Chondrocyte (in vitro differentiated cells): ENCODE measurements around the gene ST6GALNAC1. TPM values are rescaled to one million over a fixed set of nuclear protein-coding genes. Genes with fewer than 3 reads are reported as not detected.

Experiments used
- DNase-seq: peaks from one replicate; pipeline ENCODE4 v3.0.0; 2021; ENCODE audit warnings: mixed read lengths, low spot score
- H3K27ac Mint-ChIP-seq: one replicate; pipeline ENCODE4 v1.8.0; 2021; ENCODE audit warnings: mild to moderate bottlenecking, moderate library complexity, mixed read lengths; ENCODE audit not compliant: unreplicated experiment
- H3K27me3 Mint-ChIP-seq: 2 replicates; pipeline ENCODE4 v1.8.0; 2021; ENCODE audit warnings: low read depth, mixed read lengths
- H3K36me3 Mint-ChIP-seq: 2 replicates; pipeline ENCODE4 v1.8.0; 2021; ENCODE audit warnings: low read depth, mixed read lengths
- H3K4me1 Mint-ChIP-seq: 2 replicates; pipeline ENCODE4 v1.8.0; 2021; ENCODE audit warnings: low read depth, mild to moderate bottlenecking, mixed read lengths
- H3K4me3 Mint-ChIP-seq: one replicate; pipeline ENCODE4 v1.8.0; 2021; ENCODE audit warnings: mild to moderate bottlenecking, moderate library complexity, mixed read lengths; ENCODE audit not compliant: unreplicated experiment
- H3K9me3 Mint-ChIP-seq: 2 replicates; pipeline ENCODE4 v1.8.0; 2021; ENCODE audit warnings: low read depth, mixed read lengths
- CTCF ChIP-seq: fragments of 200-600 bp; sonication (generic); IDR thresholded peaks from 2 replicates; pipeline ENCODE4 v1.5.0; 2021; ENCODE audit warnings: antibody characterized with exemption, mild to moderate bottlenecking, moderate library complexity
- total RNA-seq: library from RNA; stranded (reverse); gene quantifications from 3 replicates; pipeline ENCODE4 v1.2.1, GENCODE V29; 2021

The ST6GALNAC1 gene
- total RNA-seq, 1 donor from 2014 or later, result not detected

GRCh38 chr17:76667491-76667755 is 23.9 kb upstream of the ST6GALNAC1 start:
- Mint-ChIP-seq H3K4me3 (no peak overlapping the region), H3K27ac (no peak overlapping the region), H3K9me3 (peaks cover 3% of the 10 kb centered on the region), H3K4me1 (peaks cover 16% of the 10 kb centered on the region), H3K36me3 (no peaks in the 10 kb centered on the region), H3K27me3 (no peaks in the 10 kb centered on the region)
- no peak for DNase-seq
- TF ChIP-seq CTCF, result no peak

- H3K4me3 Mint-ChIP-seq, result no peak overlapping the region
- no peaks in the 10 kb centered on the region for H3K9me3 Mint-ChIP-seq
- H3K27me3 Mint-ChIP-seq, result peaks cover 5% of the 10 kb centered on the region
- peaks cover 7% of the 10 kb centered on the region for H3K4me1 Mint-ChIP-seq
- no peak for TF ChIP-seq CTCF
- H3K36me3 Mint-ChIP-seq, result peaks cover 2% of the 10 kb centered on the region
- H3K27ac Mint-ChIP-seq, result no peak overlapping the region
- no peak for DNase-seq
Observed at GRCh38 chr17:76660656-76661042, 17.1 kb upstream of the ST6GALNAC1 start.

DNA sequence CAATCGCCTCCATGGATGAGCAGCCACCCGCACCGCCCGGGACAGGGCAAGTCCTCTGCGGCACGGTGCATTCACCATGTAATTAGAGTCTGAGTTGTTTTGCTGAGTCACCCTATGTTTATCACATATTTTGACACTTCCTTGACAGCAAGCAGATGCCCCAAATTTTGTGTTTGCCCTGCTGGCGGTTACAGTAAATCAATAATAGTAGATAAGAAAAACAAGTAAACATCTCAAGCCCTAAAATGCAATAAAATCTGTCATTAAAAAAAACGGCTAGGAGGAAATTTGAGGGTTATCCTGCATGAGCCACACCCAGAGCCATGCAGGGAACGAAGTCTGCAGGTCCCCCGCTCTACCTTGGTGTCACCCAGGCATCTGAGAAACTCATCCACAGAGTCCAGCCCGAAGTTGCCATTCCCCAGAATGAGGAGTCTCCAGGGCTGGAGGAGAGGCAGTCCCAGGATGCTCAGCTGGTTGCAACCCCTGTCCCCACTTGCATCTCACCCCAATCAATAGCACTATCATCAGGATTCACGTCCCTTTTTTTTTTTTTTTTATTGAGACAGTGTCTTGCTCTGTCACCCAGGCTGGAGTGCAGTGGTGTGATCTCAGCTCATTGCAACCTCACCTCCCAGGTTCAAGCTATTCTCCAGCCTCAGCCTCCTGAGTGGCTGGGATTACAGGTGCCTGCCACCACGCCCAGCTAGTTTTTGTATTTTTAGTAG is 16.5 kb upstream of the ST6GALNAC1 start:
- DNase-seq, result no peak

DNA sequence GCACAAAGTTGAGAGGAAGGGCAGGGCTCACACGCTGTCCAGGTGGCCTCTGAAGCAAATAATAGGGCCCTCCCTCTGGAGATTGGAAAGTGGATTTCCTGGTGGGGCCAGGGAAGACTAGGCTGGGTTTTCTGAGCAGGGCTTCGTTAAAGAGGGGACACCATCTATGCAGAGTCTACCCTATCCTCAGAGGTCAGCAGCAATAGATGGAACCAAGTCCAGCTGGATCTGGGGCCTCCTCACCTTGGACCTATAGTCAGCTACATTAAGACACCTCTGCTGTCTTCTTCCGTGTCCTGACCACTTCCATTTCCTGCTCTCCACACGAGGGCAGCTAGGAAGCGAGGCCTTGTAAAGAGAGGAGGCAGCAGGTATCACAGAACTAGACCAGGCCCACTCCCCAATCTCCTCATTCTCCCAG is 14.7 kb upstream of the ST6GALNAC1 start:
- TF ChIP-seq CTCF, result no peak
- H3K27ac Mint-ChIP-seq, result no peak overlapping the region
- H3K27me3 Mint-ChIP-seq, result peaks cover 5% of the 10 kb centered on the region
- no peaks in the 10 kb centered on the region for H3K9me3 Mint-ChIP-seq
- peaks cover 7% of the 10 kb centered on the region for H3K4me1 Mint-ChIP-seq
- no peak for DNase-seq
- no peak overlapping the region for H3K4me3 Mint-ChIP-seq
- peaks cover 2% of the 10 kb centered on the region for H3K36me3 Mint-ChIP-seq

More for the DNA sequence above, 16.5 kb upstream of the ST6GALNAC1 start:
- no peak for TF ChIP-seq CTCF
- no peak overlapping the region for H3K27ac Mint-ChIP-seq
- H3K27me3 Mint-ChIP-seq, result peaks cover 5% of the 10 kb centered on the region
- no peak overlapping the region for H3K4me3 Mint-ChIP-seq
- no peaks in the 10 kb centered on the region for H3K9me3 Mint-ChIP-seq
- peaks cover 7% of the 10 kb centered on the region for H3K4me1 Mint-ChIP-seq
- H3K36me3 Mint-ChIP-seq, result peaks cover 2% of the 10 kb centered on the region

DNA sequence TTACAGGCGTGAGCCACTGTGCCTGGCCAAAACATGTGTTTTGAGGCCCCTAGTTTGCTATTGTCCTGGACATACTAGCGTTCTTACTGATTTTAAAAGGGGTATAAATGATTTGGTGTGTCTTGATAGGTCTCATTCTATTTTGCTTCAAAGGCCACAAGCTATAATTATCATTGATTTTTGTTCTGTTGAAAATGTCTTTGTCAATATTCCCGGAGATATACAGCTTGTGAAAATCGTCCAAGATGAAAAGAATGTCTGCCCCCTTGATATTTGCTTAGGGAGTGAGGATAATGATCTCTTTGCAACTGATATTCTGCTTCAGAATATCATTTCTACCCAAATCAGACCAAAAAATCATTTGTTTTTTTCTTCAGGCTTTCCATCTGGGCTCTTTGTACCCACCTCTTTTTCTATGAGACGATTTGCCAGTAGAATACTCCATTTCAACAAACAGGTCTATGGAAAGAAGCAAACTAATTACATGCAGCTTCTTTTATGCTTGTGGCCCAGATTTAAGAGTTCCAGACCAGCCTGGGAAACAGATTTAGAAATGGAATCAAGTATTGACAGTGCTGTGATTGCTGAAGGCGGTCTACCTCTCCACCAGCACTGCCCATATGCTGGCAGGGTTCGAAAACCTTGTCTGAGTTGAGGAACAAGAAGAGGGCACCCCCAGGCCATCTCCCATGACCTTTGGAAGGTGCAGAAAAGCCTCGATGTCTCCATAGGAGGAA is 14.1 kb upstream of the ST6GALNAC1 start:
- H3K27me3 Mint-ChIP-seq, result peaks cover 5% of the 10 kb centered on the region
- no peak overlapping the region for H3K4me3 Mint-ChIP-seq
- no peaks in the 10 kb centered on the region for H3K9me3 Mint-ChIP-seq
- TF ChIP-seq CTCF, result no peak
- no peak for DNase-seq
- H3K27ac Mint-ChIP-seq, result no peak overlapping the region
- H3K4me1 Mint-ChIP-seq, result peaks cover 7% of the 10 kb centered on the region
- H3K36me3 Mint-ChIP-seq, result peaks cover 2% of the 10 kb centered on the region
